ENCODE measurements around the gene TCTA. TPM values are rescaled to one million over a fixed set of nuclear protein-coding genes. Genes with fewer than 3 reads are reported as not detected.
A peak's percentile ranks its signal among the peaks of the same experiment; 100 is the strongest.

Gene TCTA
- total RNA-seq, 1 experiment from 2014 or later = 17.6 TPM

GRCh38 chr3:49427586-49427985 lies 15.4 kb downstream of the TCTA start:
- H3K4me3 ChIP-seq (ENCODE audit: low read depth in 2 of 2, low read length in 2 of 2) = no peak overlapping the region
- H3K4me1 ChIP-seq (ENCODE audit: control insufficient read depth, insufficient read depth, low read length) = no peaks in the 10 kb centered on the region; the same call in 1 of the 2 replicates
- H3K27ac ChIP-seq (ENCODE audit: low read length) = no peak overlapping the region
- TF ChIP-seq TCF7L2 (IDR thresholded peaks at IDR 0.05; ENCODE audit: low read depth, low read length) (no peak), SIN3A (IDR thresholded peaks at IDR 0.05; ENCODE audit: borderline replicate concordance, insufficient read depth, low read depth, low read length) (no peak), CTCF (IDR thresholded peaks at IDR 0.05) (no peak), POLR2AphosphoS5 (IDR thresholded peaks at IDR 0.05; ENCODE audit: low read depth, low read length) (no peak), REST (IDR thresholded peaks at IDR 0.05; ENCODE audit: insufficient read depth in 1 of 2, low read depth in 2 of 2, low read length in 1 of 2) (no peak)
- intact Hi-C loops (cut with micrococcal nuclease; ENCODE audit: unreplicated experiment) (no loop called here), in situ Hi-C loops (cut with HindIII; ENCODE audit: low pct_unique_long_range_greater_than_20kb, low sequenced_read_pairs) (no loop called here)
- CTCF ChIA-PET = interaction anchor here (0.6 kb wide), 1 partner anchor 84 kb away, joined by 8 read pairs; no protein-coding TSS in a partner anchor
- BruUV-seq (replicated peaks) = no TSS peak
- POLR2A ChIA-PET = no interaction called here
- H3K27me3 ChIP-seq (ENCODE audit: control insufficient read depth, insufficient read depth, low read length) = no peaks in the 10 kb centered on the region
- H3K36me3 ChIP-seq (ENCODE audit: control insufficient read depth, insufficient read depth, low read length) = no peaks in the 10 kb centered on the region
- no peaks in the 10 kb centered on the region for H3K9me3 ChIP-seq (ENCODE audit: control insufficient read depth, insufficient read depth, low read depth, low read length)
- DNase-seq (ENCODE audit: low read depth, low spot score) (no peak), ATAC-seq (no peak)

GRCh38 chr3:49428752-49429080 lies 16.5 kb downstream of the TCTA start:
- no peaks in the 10 kb centered on the region for H3K27me3 ChIP-seq (ENCODE audit: control insufficient read depth, insufficient read depth, low read length)
- CTCF ChIA-PET = no interaction called here
- no peaks in the 10 kb centered on the region for H3K9me3 ChIP-seq (ENCODE audit: control insufficient read depth, insufficient read depth, low read depth, low read length)
- peak; percentile 27 for ATAC-seq
- no peaks in the 10 kb centered on the region; the same call in 1 of the 2 replicates for H3K4me1 ChIP-seq (ENCODE audit: control insufficient read depth, insufficient read depth, low read length)
- BruUV-seq (replicated peaks) = no TSS peak
- no peak for TF ChIP-seq SIN3A (IDR thresholded peaks at IDR 0.05; ENCODE audit: borderline replicate concordance, insufficient read depth, low read depth, low read length)
- no peak for TF ChIP-seq CTCF (IDR thresholded peaks at IDR 0.05)
- TF ChIP-seq REST (IDR thresholded peaks at IDR 0.05; ENCODE audit: insufficient read depth in 1 of 2, low read depth in 2 of 2, low read length in 1 of 2) = no peak
- TF ChIP-seq TCF7L2 (IDR thresholded peaks at IDR 0.05; ENCODE audit: low read depth, low read length) = no peak
- TF ChIP-seq POLR2AphosphoS5 (IDR thresholded peaks at IDR 0.05; ENCODE audit: low read depth, low read length) = no peak
- H3K4me3 ChIP-seq (ENCODE audit: low read depth in 2 of 2, low read length in 2 of 2) = peak overlapping the region; percentile 57 to 63
- no peak for DNase-seq (ENCODE audit: low read depth, low spot score)
- H3K36me3 ChIP-seq (ENCODE audit: control insufficient read depth, insufficient read depth, low read length) = no peaks in the 10 kb centered on the region
- intact Hi-C loops (cut with micrococcal nuclease; ENCODE audit: unreplicated experiment) (no loop called here), in situ Hi-C loops (cut with HindIII; ENCODE audit: low pct_unique_long_range_greater_than_20kb, low sequenced_read_pairs) (no loop called here)
- peak overlapping the region; percentile 82 for H3K27ac ChIP-seq (ENCODE audit: low read length)
- POLR2A ChIA-PET = interaction anchor here (0.7 kb wide), 1 partner anchor 117 kb away, joined by 3 read pairs; no protein-coding TSS in a partner anchor
